Panc1 (cell line): ENCODE measurements around the gene ARMC5. TPM values are rescaled to one million over a fixed set of nuclear protein-coding genes. Genes with fewer than 3 reads are reported as not detected.

Experiments
- ATAC-seq: fragments of 200-7000 bp; cut with Tn5 transposase; 2 replicates; pipeline ENCODE4 v1.9.1; 2020; ENCODE audit warnings: mild to moderate bottlenecking, moderate library complexity
- BruUV-seq: library from RNA; stranded (reverse); fragments of 400-500 nt; replicated peaks from 2 replicates; lab custom pipeline; 2021; lab: Mats Ljungman, UMichigan
- CTCF ChIA-PET: fragments of 300-600 bp; sonication (Branson Sonifier 250); formaldehyde crosslinking; loops from one replicate; lab custom pipeline; 2022; ENCODE audit warnings: antibody characterized with exemption; lab: Charles Lee
- POLR2A ChIA-PET: fragments of 300-600 bp; sonication (Branson Sonifier 250); formaldehyde crosslinking; loops from one replicate; lab custom pipeline; 2022; ENCODE audit warnings: antibody characterized with exemption; lab: Charles Lee
- DNase-seq: peaks from one replicate; pipeline ENCODE4 v3.0.0-alpha.2; 2010; ENCODE audit warnings: low read depth, low spot score
- H3K27ac ChIP-seq: 2 replicates; pipeline ENCODE4 v1.5.1; 2011; ENCODE audit warnings: mild to moderate bottlenecking, low read length, inconsistent platforms
- H3K27me3 ChIP-seq: fragments of 200-500 bp; sonication (Bioruptor generic); 2 replicates; pipeline ENCODE4 v1.6.0; 2014; ENCODE audit warnings: low read length, inconsistent platforms; ENCODE audit not compliant: control insufficient read depth, insufficient read depth
- H3K36me3 ChIP-seq: fragments of 200-500 bp; sonication (Bioruptor generic); 2 replicates; pipeline ENCODE4 v1.5.1; 2014; ENCODE audit warnings: inconsistent platforms, mild to moderate bottlenecking, low read length, moderate library complexity; ENCODE audit not compliant: control insufficient read depth, insufficient read depth
- H3K4me1 ChIP-seq: 2 replicates; pipeline ENCODE4 v1.5.1; 2011; ENCODE audit warnings: inconsistent platforms, mild to moderate bottlenecking, low read length, moderate library complexity; ENCODE audit not compliant: control insufficient read depth, insufficient read depth
- H3K4me3 ChIP-seq, 2 experiments: 2 replicates each; pipeline ENCODE4 v1.5.1; 2011 to 2012; ENCODE audit warnings: low read depth in 2 of 2, low read length in 2 of 2, mild to moderate bottlenecking in 2 of 2, inconsistent platforms in 1 of 2, moderate library complexity in 1 of 2
- H3K9me3 ChIP-seq: fragments of 200-500 bp; sonication (Bioruptor generic); 2 replicates; pipeline ENCODE4 v1.5.1; 2014; ENCODE audit warnings: low read depth, mild to moderate bottlenecking, inconsistent platforms, low read length, moderate library complexity; ENCODE audit not compliant: control insufficient read depth, insufficient read depth
- CTCF ChIP-seq: fragments of 450-650 bp; IDR thresholded peaks from 2 replicates; pipeline ENCODE4 v1.5.1; 2017; ENCODE audit warnings: mild to moderate bottlenecking
- POLR2AphosphoS5 ChIP-seq: IDR thresholded peaks from 2 replicates; pipeline ENCODE4 v1.6.1; 2012; ENCODE audit warnings: mild to moderate bottlenecking, low read depth, low read length, moderate library complexity
- SIN3A ChIP-seq: IDR thresholded peaks from 2 replicates; pipeline ENCODE4 v1.6.1; 2012; ENCODE audit warnings: low read depth, mild to moderate bottlenecking, low read length, moderate library complexity, borderline replicate concordance; ENCODE audit not compliant: insufficient read depth
- TCF7L2 ChIP-seq: IDR thresholded peaks from 2 replicates; pipeline ENCODE4 v1.6.1; 2011; ENCODE audit warnings: mild to moderate bottlenecking, low read depth, low read length, inconsistent platforms
- in situ Hi-C: cut with HindIII; loops from 2 replicates; pipeline ENCODE4 v1.10.0; 2016; ENCODE audit warnings: low sequenced_read_pairs, low pct_unique_long_range_greater_than_20kb
- intact Hi-C: fragments of 100-400 bp; cut with micrococcal nuclease; formaldehyde crosslinking; loops from one replicate; pipeline ENCODE4 v1.10.0; 2022; ENCODE audit not compliant: unreplicated experiment
- total RNA-seq: library from RNA; stranded (reverse); gene quantifications from one replicate; pipeline ENCODE4 v1.2.1, GENCODE V29; 2021; ENCODE audit not compliant: unreplicated experiment
- TF ChIP-seq, protein P1 (sequence below), 2 experiments: IDR thresholded peaks; 2 replicates each; pipeline ENCODE4 v1.6.1; 2011 to 2012; ENCODE audit warnings: low read depth in 2 of 2, control low read depth in 1 of 2, low read length in 1 of 2, mild to moderate bottlenecking in 1 of 2, moderate library complexity in 1 of 2; ENCODE audit not compliant: insufficient read depth in 1 of 2

The ARMC5 gene
- total RNA-seq, 1 experiment from 2014 or later = 19.8 TPM

GRCh38 chr16:31439519-31439918, 19.8 kb upstream of the ARMC5 start:
- H3K4me1 ChIP-seq = no peaks in the 10 kb centered on the region
- intact Hi-C loops (no loop called here), in situ Hi-C loops (no loop called here)
- no peaks in the 10 kb centered on the region for H3K36me3 ChIP-seq
- ChIA-PET CTCF (no interaction called here), POLR2A (no interaction called here)
- no peak overlapping the region for H3K4me3 ChIP-seq
- ATAC-seq = no peak
- H3K27me3 ChIP-seq = no peaks in the 10 kb centered on the region
- no peak for TF ChIP-seq SIN3A
- TF ChIP-seq POLR2AphosphoS5 = no peak
- TF ChIP-seq TCF7L2 = no peak
- TF ChIP-seq, protein P1, sequence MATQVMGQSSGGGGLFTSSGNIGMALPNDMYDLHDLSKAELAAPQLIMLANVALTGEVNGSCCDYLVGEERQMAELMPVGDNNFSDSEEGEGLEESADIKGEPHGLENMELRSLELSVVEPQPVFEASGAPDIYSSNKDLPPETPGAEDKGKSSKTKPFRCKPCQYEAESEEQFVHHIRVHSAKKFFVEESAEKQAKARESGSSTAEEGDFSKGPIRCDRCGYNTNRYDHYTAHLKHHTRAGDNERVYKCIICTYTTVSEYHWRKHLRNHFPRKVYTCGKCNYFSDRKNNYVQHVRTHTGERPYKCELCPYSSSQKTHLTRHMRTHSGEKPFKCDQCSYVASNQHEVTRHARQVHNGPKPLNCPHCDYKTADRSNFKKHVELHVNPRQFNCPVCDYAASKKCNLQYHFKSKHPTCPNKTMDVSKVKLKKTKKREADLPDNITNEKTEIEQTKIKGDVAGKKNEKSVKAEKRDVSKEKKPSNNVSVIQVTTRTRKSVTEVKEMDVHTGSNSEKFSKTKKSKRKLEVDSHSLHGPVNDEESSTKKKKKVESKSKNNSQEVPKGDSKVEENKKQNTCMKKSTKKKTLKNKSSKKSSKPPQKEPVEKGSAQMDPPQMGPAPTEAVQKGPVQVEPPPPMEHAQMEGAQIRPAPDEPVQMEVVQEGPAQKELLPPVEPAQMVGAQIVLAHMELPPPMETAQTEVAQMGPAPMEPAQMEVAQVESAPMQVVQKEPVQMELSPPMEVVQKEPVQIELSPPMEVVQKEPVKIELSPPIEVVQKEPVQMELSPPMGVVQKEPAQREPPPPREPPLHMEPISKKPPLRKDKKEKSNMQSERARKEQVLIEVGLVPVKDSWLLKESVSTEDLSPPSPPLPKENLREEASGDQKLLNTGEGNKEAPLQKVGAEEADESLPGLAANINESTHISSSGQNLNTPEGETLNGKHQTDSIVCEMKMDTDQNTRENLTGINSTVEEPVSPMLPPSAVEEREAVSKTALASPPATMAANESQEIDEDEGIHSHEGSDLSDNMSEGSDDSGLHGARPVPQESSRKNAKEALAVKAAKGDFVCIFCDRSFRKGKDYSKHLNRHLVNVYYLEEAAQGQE (IDR thresholded peaks at IDR 0.05; ENCODE audit: insufficient read depth in 1 of 2, low read depth in 2 of 2, low read length in 1 of 2) = no peak
- TF ChIP-seq CTCF = no peak
- BruUV-seq = no TSS peak
- DNase-seq = no peak
- no peak overlapping the region for H3K27ac ChIP-seq
- no peaks in the 10 kb centered on the region for H3K9me3 ChIP-seq

GRCh38 chr16:31440516-31441184, 18.7 kb upstream of the ARMC5 start:
- intact Hi-C loops (loop anchor here (10.0 kb wide), 2 partner anchors 106 to 446 kb away; no protein-coding TSS in a partner anchor), in situ Hi-C loops (no loop called here)
- H3K27ac ChIP-seq = no peak overlapping the region
- POLR2A ChIA-PET = no interaction called here
- ATAC-seq = no peak
- CTCF ChIA-PET = no interaction called here
- H3K4me3 ChIP-seq = no peak overlapping the region
- no peaks in the 10 kb centered on the region for H3K4me1 ChIP-seq
- no TSS peak for BruUV-seq
- no peaks in the 10 kb centered on the region for H3K9me3 ChIP-seq
- H3K27me3 ChIP-seq = no peaks in the 10 kb centered on the region
- no peak for DNase-seq
- H3K36me3 ChIP-seq = no peaks in the 10 kb centered on the region
- TF ChIP-seq TCF7L2 (no peak), SIN3A (no peak), POLR2AphosphoS5 (no peak), CTCF (no peak)
- TF ChIP-seq, protein P1 (IDR thresholded peaks at IDR 0.05; ENCODE audit: insufficient read depth in 1 of 2, low read depth in 2 of 2, low read length in 1 of 2) = no peak
